HL-60 (cell line): ENCODE data around the gene TMEM222.
A peak's percentile ranks its signal among the peaks of the same experiment; 100 is the strongest.

Source experiments
- DNase-seq, 2 experiments: peaks; one replicate each; pipeline ENCODE4 v3.0.0-alpha.2; 2010 to 2020; ENCODE audit warnings: low read depth in 1 of 2, low spot score in 1 of 2
- H3K27ac ChIP-seq: fragments of 250-450 bp; sonication (Bioruptor Pico); replicated peaks from 2 replicates; pipeline ENCODE4 v1.5.1; 2020; ENCODE audit warnings: mild to moderate bottlenecking, moderate library complexity
- H3K27me3 ChIP-seq: fragments of 250-450 bp; sonication (Bioruptor Pico); 2 replicates; pipeline ENCODE4 v1.5.1; 2021; ENCODE audit warnings: mild to moderate bottlenecking, moderate library complexity; ENCODE audit not compliant: insufficient read depth, poor library complexity, severe bottlenecking
- H3K4me3 ChIP-seq: replicated peaks from 2 replicates; pipeline ENCODE4 v1.5.1; 2011; ENCODE audit warnings: mild to moderate bottlenecking, control low read depth, low read length; ENCODE audit not compliant: insufficient read depth
- GABPA ChIP-seq: IDR thresholded peaks from 2 replicates; pipeline ENCODE4 v1.6.1; 2012; ENCODE audit warnings: low read depth
- POLR2AphosphoS5 ChIP-seq: IDR thresholded peaks from 2 replicates; pipeline ENCODE4 v1.6.1; 2012; ENCODE audit warnings: low read depth
- SPI1 ChIP-seq: IDR thresholded peaks from 2 replicates; pipeline ENCODE4 v1.6.1; 2012; ENCODE audit warnings: low read depth, mild to moderate bottlenecking, borderline replicate concordance
- TF ChIP-seq, protein P1 (sequence below): IDR thresholded peaks from one replicate; pipeline ENCODE4 v1.5.1; 2011; ENCODE audit warnings: low read length, control low read depth, inconsistent platforms; ENCODE audit not compliant: insufficient read depth
- TF ChIP-seq, protein P2 (sequence below): IDR thresholded peaks from 2 replicates; pipeline ENCODE4 v1.6.1; 2012; ENCODE audit warnings: low read depth; ENCODE audit not compliant: insufficient replicate concordance

Gene TMEM222

DNA sequence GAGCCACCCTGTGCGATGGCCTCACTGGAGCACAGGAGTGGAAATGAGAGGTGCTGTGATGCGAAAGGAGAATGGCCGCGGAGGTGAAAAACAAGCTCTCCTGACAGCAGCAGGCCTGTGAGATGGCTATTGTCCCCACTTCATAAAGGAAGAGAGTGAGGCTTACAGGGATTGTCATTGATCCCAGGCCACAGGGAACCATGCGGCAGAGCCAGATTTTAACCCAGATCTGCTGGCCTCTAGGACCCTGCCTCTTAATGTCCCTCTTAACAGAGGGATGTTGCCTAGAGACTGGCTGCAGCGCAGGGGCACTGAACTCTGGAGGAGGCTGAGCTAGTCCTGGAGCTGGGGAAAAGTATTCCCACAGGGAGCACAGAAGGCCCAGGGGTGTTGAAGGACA is 16.8 kb downstream of the TMEM222 start:
- TF ChIP-seq, protein P1, sequence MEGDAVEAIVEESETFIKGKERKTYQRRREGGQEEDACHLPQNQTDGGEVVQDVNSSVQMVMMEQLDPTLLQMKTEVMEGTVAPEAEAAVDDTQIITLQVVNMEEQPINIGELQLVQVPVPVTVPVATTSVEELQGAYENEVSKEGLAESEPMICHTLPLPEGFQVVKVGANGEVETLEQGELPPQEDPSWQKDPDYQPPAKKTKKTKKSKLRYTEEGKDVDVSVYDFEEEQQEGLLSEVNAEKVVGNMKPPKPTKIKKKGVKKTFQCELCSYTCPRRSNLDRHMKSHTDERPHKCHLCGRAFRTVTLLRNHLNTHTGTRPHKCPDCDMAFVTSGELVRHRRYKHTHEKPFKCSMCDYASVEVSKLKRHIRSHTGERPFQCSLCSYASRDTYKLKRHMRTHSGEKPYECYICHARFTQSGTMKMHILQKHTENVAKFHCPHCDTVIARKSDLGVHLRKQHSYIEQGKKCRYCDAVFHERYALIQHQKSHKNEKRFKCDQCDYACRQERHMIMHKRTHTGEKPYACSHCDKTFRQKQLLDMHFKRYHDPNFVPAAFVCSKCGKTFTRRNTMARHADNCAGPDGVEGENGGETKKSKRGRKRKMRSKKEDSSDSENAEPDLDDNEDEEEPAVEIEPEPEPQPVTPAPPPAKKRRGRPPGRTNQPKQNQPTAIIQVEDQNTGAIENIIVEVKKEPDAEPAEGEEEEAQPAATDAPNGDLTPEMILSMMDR, result no peak
- TF ChIP-seq GABPA (no peak), POLR2AphosphoS5 (no peak), SPI1 (no peak)
- TF ChIP-seq, protein P2, sequence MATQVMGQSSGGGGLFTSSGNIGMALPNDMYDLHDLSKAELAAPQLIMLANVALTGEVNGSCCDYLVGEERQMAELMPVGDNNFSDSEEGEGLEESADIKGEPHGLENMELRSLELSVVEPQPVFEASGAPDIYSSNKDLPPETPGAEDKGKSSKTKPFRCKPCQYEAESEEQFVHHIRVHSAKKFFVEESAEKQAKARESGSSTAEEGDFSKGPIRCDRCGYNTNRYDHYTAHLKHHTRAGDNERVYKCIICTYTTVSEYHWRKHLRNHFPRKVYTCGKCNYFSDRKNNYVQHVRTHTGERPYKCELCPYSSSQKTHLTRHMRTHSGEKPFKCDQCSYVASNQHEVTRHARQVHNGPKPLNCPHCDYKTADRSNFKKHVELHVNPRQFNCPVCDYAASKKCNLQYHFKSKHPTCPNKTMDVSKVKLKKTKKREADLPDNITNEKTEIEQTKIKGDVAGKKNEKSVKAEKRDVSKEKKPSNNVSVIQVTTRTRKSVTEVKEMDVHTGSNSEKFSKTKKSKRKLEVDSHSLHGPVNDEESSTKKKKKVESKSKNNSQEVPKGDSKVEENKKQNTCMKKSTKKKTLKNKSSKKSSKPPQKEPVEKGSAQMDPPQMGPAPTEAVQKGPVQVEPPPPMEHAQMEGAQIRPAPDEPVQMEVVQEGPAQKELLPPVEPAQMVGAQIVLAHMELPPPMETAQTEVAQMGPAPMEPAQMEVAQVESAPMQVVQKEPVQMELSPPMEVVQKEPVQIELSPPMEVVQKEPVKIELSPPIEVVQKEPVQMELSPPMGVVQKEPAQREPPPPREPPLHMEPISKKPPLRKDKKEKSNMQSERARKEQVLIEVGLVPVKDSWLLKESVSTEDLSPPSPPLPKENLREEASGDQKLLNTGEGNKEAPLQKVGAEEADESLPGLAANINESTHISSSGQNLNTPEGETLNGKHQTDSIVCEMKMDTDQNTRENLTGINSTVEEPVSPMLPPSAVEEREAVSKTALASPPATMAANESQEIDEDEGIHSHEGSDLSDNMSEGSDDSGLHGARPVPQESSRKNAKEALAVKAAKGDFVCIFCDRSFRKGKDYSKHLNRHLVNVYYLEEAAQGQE, result no peak
- Histone ChIP-seq H3K4me3 (no peak overlapping the region), H3K27me3 (no peaks in the 10 kb centered on the region), H3K27ac (peak overlapping the region; percentile 34)
- no peak for DNase-seq

DNA sequence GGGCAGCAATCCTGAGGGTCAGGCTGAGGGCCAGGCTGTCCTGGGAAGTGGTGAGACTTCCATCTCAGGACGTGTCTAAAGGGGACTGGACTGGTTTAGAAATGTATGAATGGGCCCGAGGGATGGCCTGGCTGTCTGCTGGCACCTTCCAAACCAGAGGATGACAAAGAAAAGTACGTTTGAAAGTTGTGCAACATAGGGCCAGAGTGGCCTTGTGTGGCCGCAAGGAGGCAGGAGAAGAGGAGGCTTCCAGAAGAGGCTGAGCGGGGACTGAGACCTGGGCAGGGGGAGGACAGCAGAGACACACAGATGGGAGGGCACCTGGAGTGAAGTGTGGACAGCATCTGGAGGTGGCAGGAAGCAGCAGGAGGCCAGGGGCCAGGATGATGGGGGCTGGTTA is 17.2 kb downstream of the TMEM222 start:
- no peaks in the 10 kb centered on the region for H3K27me3 ChIP-seq
- peak; percentile 52 to 71 for DNase-seq
- H3K4me3 ChIP-seq, result no peak overlapping the region
- peak overlapping the region; percentile 34 for H3K27ac ChIP-seq
- no peak for TF ChIP-seq GABPA

DNA sequence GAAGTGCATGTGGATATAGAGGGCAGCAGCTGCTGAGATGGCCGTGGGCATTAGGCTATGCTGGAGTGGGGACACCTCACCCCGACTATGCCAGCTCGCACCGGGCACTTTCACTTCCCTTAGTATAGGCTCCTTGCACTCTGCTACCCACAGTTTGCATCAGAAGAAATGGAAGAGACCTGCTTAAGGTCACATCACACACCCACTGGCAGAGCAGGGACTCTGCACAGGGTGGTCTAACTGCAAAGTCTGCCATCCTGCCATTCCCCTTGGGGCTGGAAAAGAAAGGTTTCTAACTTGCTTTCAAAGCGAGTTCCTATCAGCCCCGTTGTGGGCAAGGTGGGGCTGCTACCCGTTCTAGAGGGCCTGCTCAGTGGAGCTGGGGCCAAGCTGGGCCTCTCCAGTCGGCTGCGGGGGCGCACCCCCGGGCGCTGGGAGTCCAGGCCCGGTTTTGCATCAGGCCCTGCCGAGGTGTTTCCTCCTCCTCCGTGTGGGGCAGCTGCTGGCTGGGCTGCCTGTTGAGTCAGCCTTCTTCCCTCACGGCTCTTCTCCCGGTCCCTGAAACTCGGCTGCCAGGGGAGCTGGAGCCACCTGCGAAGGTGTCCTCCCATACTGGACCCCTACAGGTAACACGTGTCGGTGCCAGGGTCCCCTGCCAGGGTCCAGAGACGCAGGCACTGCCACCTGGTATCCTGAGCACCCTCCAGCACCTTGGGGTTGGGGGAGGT is 19.7 kb downstream of the TMEM222 start, which contains the start of gene SYTL1:
Gene SYTL1, plus strand, starts transcription at position 498 of the 728 bp plus-strand sequence. CDS start 3,313 bp downstream, outside the sequence.
- peak; percentile 80 to 93 for DNase-seq
- peak within 1 kb of the TSS; percentile 95 for H3K27ac ChIP-seq
- no peak; the same call in 1 of the 2 replicates for TF ChIP-seq SPI1
- peak; percentile 76 for TF ChIP-seq POLR2AphosphoS5

DNA sequence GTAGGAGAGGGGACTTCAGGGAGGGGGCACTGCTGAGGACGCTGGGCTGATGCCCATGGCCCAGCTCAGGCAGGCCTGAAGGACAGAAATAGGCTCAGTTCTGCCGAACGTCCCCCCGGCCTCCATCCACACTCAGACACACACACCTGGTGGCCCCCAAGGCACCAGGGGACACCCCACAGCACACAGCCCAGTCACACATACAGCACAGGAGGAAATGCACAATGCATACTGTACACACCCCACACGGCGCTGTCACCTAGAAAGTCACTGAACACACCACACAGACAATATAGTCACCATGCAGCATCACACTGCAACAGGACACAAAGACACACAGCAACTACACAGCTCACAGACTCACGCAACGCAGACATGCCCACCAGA is 20.4 kb downstream of the TMEM222 start:
- Histone ChIP-seq H3K27ac (peak overlapping the region; percentile 95), H3K27me3 (no peaks in the 10 kb centered on the region), H3K4me3 (peak overlapping the region; percentile 90)
- DNase-seq, result peak in 1 of 2 experiments; percentile 41
- TF ChIP-seq, protein P2, result no peak
- TF ChIP-seq POLR2AphosphoS5, result no peak
- TF ChIP-seq, protein P1, result no peak
- no peak for TF ChIP-seq SPI1
- no peak for TF ChIP-seq GABPA

More for the DNA sequence above, 19.7 kb downstream of the TMEM222 start, which contains the start of gene SYTL1:
- Histone ChIP-seq H3K27me3 (no peaks in the 10 kb centered on the region), H3K4me3 (peak within 1 kb of the TSS; percentile 90)
